Activated CD4-positive, alpha-beta T cell treated with anti-CD3 and anti-CD28 coated beads, Interleukin-2, amount 10 ng/mL, durations not matched to agents 7 days and 5 days (primary cell): Measurements from ENCODE around the gene CCRL2. TPM values are rescaled to one million over a fixed set of nuclear protein-coding genes. Genes with fewer than 3 reads are reported as not detected.

Experiments used
- CTCF ChIA-PET: fragments of 350-600 bp; sonication (Branson Sonifier 250); formaldehyde crosslinking; loops from one replicate; lab custom pipeline; 2021; ENCODE audit warnings: antibody characterized with exemption; lab: Charles Lee
- POLR2A ChIA-PET: fragments of 350-600 bp; sonication (Branson Sonifier 250); formaldehyde crosslinking; loops from one replicate; lab custom pipeline; 2021; ENCODE audit warnings: antibody characterized with exemption; lab: Charles Lee
- DNase-seq: peaks from one replicate; pipeline ENCODE4 v3.0.0-alpha.2; 2020
- H3K27ac Mint-ChIP-seq: one replicate; pipeline ENCODE4 v1.8.0; 2021; ENCODE audit warnings: mild to moderate bottlenecking, moderate library complexity, mixed read lengths
- H3K27me3 Mint-ChIP-seq: one replicate; pipeline ENCODE4 v1.8.0; 2021; ENCODE audit warnings: mixed read lengths
- H3K36me3 Mint-ChIP-seq: one replicate; pipeline ENCODE4 v1.8.0; 2021; ENCODE audit warnings: low read depth, mixed read lengths
- H3K4me1 Mint-ChIP-seq: one replicate; pipeline ENCODE4 v1.8.0; 2021; ENCODE audit warnings: mixed read lengths
- H3K4me3 Mint-ChIP-seq: one replicate; pipeline ENCODE4 v1.8.0; 2021; ENCODE audit warnings: mild to moderate bottlenecking, moderate library complexity, mixed read lengths
- H3K9me3 Mint-ChIP-seq: one replicate; pipeline ENCODE4 v1.8.0; 2021; ENCODE audit warnings: mixed read lengths
- total RNA-seq, 2 experiments: library from RNA; stranded (reverse); gene quantifications; one replicate each; pipeline ENCODE4 v1.2.3, GENCODE V29; 2021

The CCRL2 gene
- total RNA-seq, 2 experiments from 2014 or later, result 5.3 to 5.8 TPM

- POLR2A ChIA-PET, result no interaction called here
- H3K4me1 Mint-ChIP-seq, result peaks cover 41% of the 10 kb centered on the region
- no peak overlapping the region for H3K4me3 Mint-ChIP-seq
- H3K27ac Mint-ChIP-seq, result no peak overlapping the region
- no peaks in the 10 kb centered on the region for H3K27me3 Mint-ChIP-seq
- no peaks in the 10 kb centered on the region for H3K9me3 Mint-ChIP-seq
- CTCF ChIA-PET, result interaction anchor here (1.0 kb wide), 1 partner anchor 19 kb away, joined by 3 read pairs; no protein-coding TSS in a partner anchor
- peaks cover 12% of the 10 kb centered on the region for H3K36me3 Mint-ChIP-seq
- DNase-seq, result no peak
Observed at GRCh38 chr3:46410669-46411068, 3.6 kb downstream of the CCRL2 start.

- no peak overlapping the region for H3K27ac Mint-ChIP-seq
- no peak overlapping the region for H3K4me3 Mint-ChIP-seq
- ChIA-PET POLR2A (no interaction called here), CTCF (interaction anchor here (0.8 to 1.0 kb wide), 2 partner anchors 14 to 18 kb away, joined by 3 to 5 read pairs; no protein-coding TSS in a partner anchor)
- peaks cover 42% of the 10 kb centered on the region for H3K4me1 Mint-ChIP-seq
- no peaks in the 10 kb centered on the region for H3K27me3 Mint-ChIP-seq
- H3K9me3 Mint-ChIP-seq, result no peaks in the 10 kb centered on the region
- DNase-seq, result no peak
- H3K36me3 Mint-ChIP-seq, result peaks cover 12% of the 10 kb centered on the region
Observed at GRCh38 chr3:46411271-46411670, 4.2 kb downstream of the CCRL2 start.

GRCh38 chr3:46412786-46413298 is 5.8 kb downstream of the CCRL2 start:
- H3K9me3 Mint-ChIP-seq, result no peaks in the 10 kb centered on the region
- no peak overlapping the region for H3K4me3 Mint-ChIP-seq
- CTCF ChIA-PET, result no interaction called here
- POLR2A ChIA-PET, result interaction anchor here (0.6 kb wide), 1 partner anchor 126 kb away, joined by 3 read pairs; no protein-coding TSS in a partner anchor
- H3K27ac Mint-ChIP-seq, result no peak overlapping the region
- no peak for DNase-seq
- no peaks in the 10 kb centered on the region for H3K27me3 Mint-ChIP-seq
- H3K4me1 Mint-ChIP-seq, result peaks cover 26% of the 10 kb centered on the region
- peaks cover 8% of the 10 kb centered on the region for H3K36me3 Mint-ChIP-seq

GRCh38 chr3:46413951-46414350 is 6.9 kb downstream of the CCRL2 start:
- Mint-ChIP-seq H3K4me3 (no peak overlapping the region), H3K27me3 (no peaks in the 10 kb centered on the region), H3K4me1 (peaks cover 15% of the 10 kb centered on the region), H3K27ac (no peak overlapping the region), H3K36me3 (peaks cover 2% of the 10 kb centered on the region), H3K9me3 (no peaks in the 10 kb centered on the region)
- no peak for DNase-seq
- POLR2A ChIA-PET, result no interaction called here
- CTCF ChIA-PET, result no interaction called here

- Mint-ChIP-seq H3K4me1 (peaks cover 8% of the 10 kb centered on the region), H3K9me3 (no peaks in the 10 kb centered on the region), H3K36me3 (no peaks in the 10 kb centered on the region), H3K27me3 (no peaks in the 10 kb centered on the region), H3K4me3 (no peak overlapping the region), H3K27ac (no peak overlapping the region)
- ChIA-PET POLR2A (no interaction called here), CTCF (interaction anchor here (1.2 kb wide), 1 partner anchor 45 kb away, joined by 3 read pairs; no protein-coding TSS in a partner anchor)
- no peak for DNase-seq
Observed at GRCh38 chr3:46414739-46415138, 7.7 kb downstream of the CCRL2 start.

- ChIA-PET POLR2A (interaction anchor here (0.6 kb wide), 1 partner anchor 645 kb away, joined by 3 read pairs; no protein-coding TSS in a partner anchor), CTCF (interaction anchor here (1.4 to 2.2 kb wide), 2 partner anchors 9 to 11 kb away, joined by 3 to 5 read pairs; partner anchors contain the start of genes CCR5AS and CCRL2)
- no peaks in the 10 kb centered on the region for H3K9me3 Mint-ChIP-seq
- peaks cover 3% of the 10 kb centered on the region for H3K4me1 Mint-ChIP-seq
- no peak overlapping the region for H3K4me3 Mint-ChIP-seq
- no peak for DNase-seq
- H3K36me3 Mint-ChIP-seq, result no peaks in the 10 kb centered on the region
- H3K27ac Mint-ChIP-seq, result no peak overlapping the region
- H3K27me3 Mint-ChIP-seq, result no peaks in the 10 kb centered on the region
Observed at GRCh38 chr3:46416125-46416810, 9.2 kb downstream of the CCRL2 start.

- ChIA-PET CTCF (interaction anchor here (0.6 to 2.2 kb wide), 4 partner anchors 10 to 549 kb away, joined by 3 to 5 read pairs (median 3); partner anchors contain the start of genes CCR5AS and CCRL2), POLR2A (no interaction called here)
- H3K4me3 Mint-ChIP-seq, result no peak overlapping the region
- DNase-seq, result no peak
- no peaks in the 10 kb centered on the region for H3K9me3 Mint-ChIP-seq
- H3K27ac Mint-ChIP-seq, result no peak overlapping the region
- H3K36me3 Mint-ChIP-seq, result no peaks in the 10 kb centered on the region
- H3K4me1 Mint-ChIP-seq, result peaks cover 3% of the 10 kb centered on the region
- no peaks in the 10 kb centered on the region for H3K27me3 Mint-ChIP-seq
Observed at GRCh38 chr3:46416811-46417510, 9.9 kb downstream of the CCRL2 start.

- Mint-ChIP-seq H3K4me3 (no peak overlapping the region), H3K9me3 (no peaks in the 10 kb centered on the region), H3K27me3 (no peaks in the 10 kb centered on the region), H3K27ac (no peak overlapping the region), H3K4me1 (peaks cover 3% of the 10 kb centered on the region), H3K36me3 (no peaks in the 10 kb centered on the region)
- POLR2A ChIA-PET, result no interaction called here
- CTCF ChIA-PET, result interaction anchor here (1.7 kb wide), 1 partner anchor 18 kb away, joined by 3 read pairs; no protein-coding TSS in a partner anchor
- DNase-seq, result no peak
Observed at GRCh38 chr3:46417841-46418611, 11.0 kb downstream of the CCRL2 start.

- ChIA-PET CTCF (interaction anchor here (1.6 kb wide), 1 partner anchor 12 kb away, joined by 4 read pairs; no protein-coding TSS in a partner anchor), POLR2A (no interaction called here)
- Mint-ChIP-seq H3K9me3 (no peaks in the 10 kb centered on the region), H3K27me3 (no peaks in the 10 kb centered on the region), H3K4me1 (peaks cover 3% of the 10 kb centered on the region), H3K27ac (no peak overlapping the region), H3K4me3 (no peak overlapping the region), H3K36me3 (no peaks in the 10 kb centered on the region)
- DNase-seq, result no peak
Observed at GRCh38 chr3:46419816-46420215, 12.8 kb downstream of the CCRL2 start.

- ChIA-PET CTCF (no interaction called here), POLR2A (no interaction called here)
- H3K4me1 Mint-ChIP-seq, result peaks cover under 1% of the 10 kb centered on the region
- H3K9me3 Mint-ChIP-seq, result no peaks in the 10 kb centered on the region
- H3K27me3 Mint-ChIP-seq, result no peaks in the 10 kb centered on the region
- no peaks in the 10 kb centered on the region for H3K36me3 Mint-ChIP-seq
- H3K4me3 Mint-ChIP-seq, result no peak overlapping the region
- no peak overlapping the region for H3K27ac Mint-ChIP-seq
- DNase-seq, result no peak
Observed at GRCh38 chr3:46420931-46421330, 13.9 kb downstream of the CCRL2 start.

GRCh38 chr3:46422617-46423016 is 15.6 kb downstream of the CCRL2 start:
- peaks cover 1% of the 10 kb centered on the region for H3K27me3 Mint-ChIP-seq
- no peak overlapping the region for H3K27ac Mint-ChIP-seq
- no peaks in the 10 kb centered on the region for H3K36me3 Mint-ChIP-seq

GRCh38 chr3:46423588-46423987 is 16.5 kb downstream of the CCRL2 start:
- CTCF ChIA-PET, result interaction anchor here (2.4 kb wide), 1 partner anchor 16 kb away, joined by 9 read pairs; the partner anchor contains the start of genes CCR5AS and CCRL2
- Mint-ChIP-seq H3K4me1 (peaks cover 13% of the 10 kb centered on the region), H3K27me3 (peaks cover 3% of the 10 kb centered on the region), H3K4me3 (no peak overlapping the region), H3K9me3 (no peaks in the 10 kb centered on the region), H3K27ac (no peak overlapping the region), H3K36me3 (no peaks in the 10 kb centered on the region)
- POLR2A ChIA-PET, result no interaction called here
- DNase-seq, result no peak

More at GRCh38 chr3:46422617-46423016, 15.6 kb downstream of the CCRL2 start:
- peaks cover 13% of the 10 kb centered on the region for H3K4me1 Mint-ChIP-seq
- DNase-seq, result no peak
- no peaks in the 10 kb centered on the region for H3K9me3 Mint-ChIP-seq
- H3K4me3 Mint-ChIP-seq, result no peak overlapping the region
- POLR2A ChIA-PET, result no interaction called here
- CTCF ChIA-PET, result interaction anchor here (0.9 kb wide), 1 partner anchor 37 kb away, joined by 3 read pairs; no protein-coding TSS in a partner anchor
